Trophoblast cell (in vitro differentiated cells and primary cell): Measurements from ENCODE around the gene SEMA6A.

Source experiments
- DNase-seq, 2 donors: peaks; one replicate each; pipeline ENCODE4 v3.0.0-alpha.2; 2016
- H2AFZ ChIP-seq: 2 replicates; pipeline ENCODE4 v1.6.1; 2013; ENCODE audit warnings: low read length, moderate library complexity, mild to moderate bottlenecking; ENCODE audit not compliant: insufficient read depth, poor library complexity
- H2AK5ac ChIP-seq: 2 replicates; pipeline ENCODE4 v1.6.1; 2013; ENCODE audit warnings: mild to moderate bottlenecking, low read length
- H2BK120ac ChIP-seq: 2 replicates; pipeline ENCODE4 v1.6.1; 2013; ENCODE audit warnings: low read length, mild to moderate bottlenecking, moderate library complexity; ENCODE audit not compliant: insufficient read depth, poor library complexity
- H2BK12ac ChIP-seq: 2 replicates; pipeline ENCODE4 v1.6.1; 2013; ENCODE audit warnings: mild to moderate bottlenecking, low read length, moderate library complexity
- H2BK5ac ChIP-seq: 2 replicates; pipeline ENCODE4 v1.6.1; 2013; ENCODE audit warnings: low read length, low read depth, moderate library complexity, mild to moderate bottlenecking; ENCODE audit not compliant: poor library complexity
- H3K14ac ChIP-seq: 2 replicates; pipeline ENCODE4 v1.6.1; 2013; ENCODE audit warnings: mild to moderate bottlenecking, low read length
- H3K18ac ChIP-seq: 2 replicates; pipeline ENCODE4 v1.6.1; 2013; ENCODE audit warnings: mild to moderate bottlenecking, low read length
- H3K23ac ChIP-seq: 2 replicates; pipeline ENCODE4 v1.6.1; 2013; ENCODE audit warnings: low read length
- H3K27ac ChIP-seq: 2 replicates; pipeline ENCODE4 v1.5.1; 2013; ENCODE audit warnings: low read depth, mild to moderate bottlenecking, inconsistent platforms, low read length, moderate library complexity
- H3K27me3 ChIP-seq: 2 replicates; pipeline ENCODE4 v1.6.1; 2013; ENCODE audit warnings: inconsistent platforms, mild to moderate bottlenecking, low read length, moderate library complexity; ENCODE audit not compliant: insufficient read depth
- H3K36me3 ChIP-seq, 2 experiments: 1 replicate in 1 of 2; 2 replicates in 1 of 2; pipeline ENCODE4 v1.6.1; 2013; ENCODE audit warnings: low read length in 2 of 2, mild to moderate bottlenecking in 2 of 2, moderate library complexity in 1 of 2; ENCODE audit not compliant: insufficient read depth in 2 of 2, control insufficient read depth in 1 of 2
- H3K4ac ChIP-seq: 2 replicates; pipeline ENCODE4 v1.6.1; 2013; ENCODE audit warnings: low read depth, mild to moderate bottlenecking, low read length, moderate library complexity
- H3K4me1 ChIP-seq, 2 experiments: 1 replicate in 1 of 2; 2 replicates in 1 of 2; pipeline ENCODE4 v1.6.1; 2013; ENCODE audit warnings: low read length in 2 of 2, mild to moderate bottlenecking in 2 of 2, moderate library complexity in 1 of 2; ENCODE audit not compliant: insufficient read depth in 2 of 2, control insufficient read depth in 1 of 2
- H3K4me2 ChIP-seq: 2 replicates; pipeline ENCODE4 v1.6.1; 2013; ENCODE audit warnings: inconsistent platforms, mild to moderate bottlenecking, low read length, moderate library complexity
- H3K4me3 ChIP-seq: 2 replicates; pipeline ENCODE4 v1.5.1; 2013; ENCODE audit warnings: mild to moderate bottlenecking, low read depth, low read length, inconsistent platforms
- H3K79me1 ChIP-seq: one replicate; pipeline ENCODE4 v1.6.1; 2013; ENCODE audit warnings: low read length
- H3K79me2 ChIP-seq: 2 replicates; pipeline ENCODE4 v1.6.1; 2013; ENCODE audit warnings: low read length, mild to moderate bottlenecking; ENCODE audit not compliant: control insufficient read depth, insufficient read depth, poor library complexity
- H3K9ac ChIP-seq: 2 replicates; pipeline ENCODE4 v1.6.1; 2013; ENCODE audit warnings: mild to moderate bottlenecking, low read length
- H3K9me3 ChIP-seq: 2 replicates; pipeline ENCODE4 v1.6.1; 2013; ENCODE audit warnings: low read depth, mild to moderate bottlenecking, control low read depth, inconsistent platforms, low read length; ENCODE audit not compliant: insufficient read depth
- H4K12ac ChIP-seq: 2 replicates; pipeline ENCODE4 v1.6.1; 2013; ENCODE audit warnings: low read depth, mild to moderate bottlenecking, low read length, moderate library complexity
- H4K8ac ChIP-seq: 2 replicates; pipeline ENCODE4 v1.6.1; 2013; ENCODE audit warnings: low read depth, mild to moderate bottlenecking, low read length, moderate library complexity
- H4K91ac ChIP-seq: one replicate; pipeline ENCODE4 v1.6.1; 2013; ENCODE audit warnings: low read depth, mild to moderate bottlenecking, low read length, moderate library complexity
- WGBS: extraction: QIAGEN DNeasy Blood & Tissue Kit; methylation state at CpG from one replicate; pipeline ENCODE4 v1.1.7; 2013; ENCODE audit warnings: missing lambda C conversion rate; ENCODE audit not compliant: insufficient read length, insufficient coverage; ENCODE audit errors: extremely low coverage; 5-methylcytosine and 5-hydroxymethylcytosine counted together

Gene SEMA6A

DNA sequence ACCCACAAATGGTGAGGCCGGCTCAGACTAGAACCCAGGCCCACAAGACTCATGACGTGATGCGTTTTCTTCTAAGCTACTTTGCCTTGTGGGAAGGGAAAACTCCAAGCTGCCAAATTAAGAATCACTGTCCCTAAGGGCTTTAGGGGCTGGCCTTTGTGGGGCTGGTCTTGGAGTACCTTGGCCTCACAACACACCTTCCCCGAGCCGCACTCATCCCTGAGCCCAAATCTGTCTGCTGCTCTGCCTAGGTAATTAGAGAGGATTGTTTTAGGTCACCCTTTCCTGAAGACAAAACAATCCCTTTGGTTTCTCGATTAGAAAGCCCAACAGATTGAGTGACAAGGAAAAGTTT lies 137.3 kb downstream of the SEMA6A start:
- H3K9me3 ChIP-seq = no peaks in the 10 kb centered on the region
- no peaks in the 10 kb centered on the region for H3K79me1 ChIP-seq
- no peak overlapping the region for H4K8ac ChIP-seq
- no peak overlapping the region for H3K4me2 ChIP-seq
- no peak overlapping the region for H3K23ac ChIP-seq
- no peaks in the 10 kb centered on the region for H3K27me3 ChIP-seq
- H2BK120ac ChIP-seq = no peak overlapping the region
- no peak overlapping the region for H2AK5ac ChIP-seq
- no peak overlapping the region for H3K9ac ChIP-seq
- no peak overlapping the region for H3K14ac ChIP-seq
- no peak overlapping the region for H4K12ac ChIP-seq
- H3K4me1 ChIP-seq = no peaks in the 10 kb centered on the region
- no peak overlapping the region for H2AFZ ChIP-seq
- no peaks in the 10 kb centered on the region for H3K36me3 ChIP-seq
- no peak overlapping the region for H3K27ac ChIP-seq
- H3K79me2 ChIP-seq = no peaks in the 10 kb centered on the region
- no peak for DNase-seq
- H2BK12ac ChIP-seq = no peak overlapping the region
- no peak overlapping the region for H3K4ac ChIP-seq
- no peak overlapping the region for H4K91ac ChIP-seq
- no CpG with 5 or more reads among the region's 6 CpGs for WGBS
- H2BK5ac ChIP-seq = no peak overlapping the region
- no peak overlapping the region for H3K18ac ChIP-seq
- H3K4me3 ChIP-seq = no peak overlapping the region

DNA sequence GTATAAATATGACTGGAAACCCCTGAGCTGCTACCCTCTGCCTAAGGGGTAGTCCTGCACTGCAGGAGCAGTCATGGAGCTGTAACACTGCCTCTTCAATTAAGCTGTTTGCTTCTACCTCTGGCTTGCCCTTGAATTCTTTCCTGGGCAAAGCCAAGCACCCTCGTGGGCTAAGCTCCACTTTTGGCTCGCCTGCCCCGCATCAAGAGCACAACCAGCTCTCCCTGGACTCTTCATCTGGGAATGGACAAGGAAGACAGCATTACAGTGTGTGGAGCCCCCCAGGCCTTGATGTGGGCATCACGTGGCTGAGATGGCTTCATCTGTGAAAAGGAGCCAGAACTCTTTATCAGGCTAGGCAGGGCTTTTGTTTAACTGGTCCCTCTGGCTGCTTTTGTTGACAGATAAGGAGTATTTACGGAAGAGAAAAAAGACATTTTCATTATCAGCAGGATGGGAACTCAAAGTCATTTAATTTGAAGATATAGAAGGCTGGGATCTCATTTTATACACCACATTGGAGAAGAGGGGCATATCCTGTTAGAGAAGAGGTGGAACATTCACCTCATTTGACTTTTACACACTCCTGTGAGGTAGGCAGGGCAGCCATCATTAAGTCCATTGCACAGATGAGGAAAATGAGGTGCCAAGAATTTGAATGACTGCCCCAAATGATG lies 137.8 kb downstream of the SEMA6A start:
- Histone ChIP-seq H3K27ac (no peak overlapping the region), H2BK5ac (no peak overlapping the region), H3K4me3 (no peak overlapping the region), H2BK12ac (no peak overlapping the region), H3K18ac (no peak overlapping the region), H2BK120ac (no peak overlapping the region), H3K4me1 (no peaks in the 10 kb centered on the region), H2AFZ (no peak overlapping the region), H3K14ac (no peak overlapping the region), H4K12ac (no peak overlapping the region), H2AK5ac (no peak overlapping the region), H3K79me2 (no peaks in the 10 kb centered on the region), H3K9ac (no peak overlapping the region), H3K4ac (no peak overlapping the region), H3K27me3 (no peaks in the 10 kb centered on the region), H3K36me3 (no peaks in the 10 kb centered on the region), H4K8ac (no peak overlapping the region), H3K23ac (no peak overlapping the region), H4K91ac (no peak overlapping the region), H3K9me3 (no peaks in the 10 kb centered on the region), H3K79me1 (no peaks in the 10 kb centered on the region), H3K4me2 (no peak overlapping the region)
- WGBS = no CpG with 5 or more reads among the region's 5 CpGs
- no peak for DNase-seq

DNA sequence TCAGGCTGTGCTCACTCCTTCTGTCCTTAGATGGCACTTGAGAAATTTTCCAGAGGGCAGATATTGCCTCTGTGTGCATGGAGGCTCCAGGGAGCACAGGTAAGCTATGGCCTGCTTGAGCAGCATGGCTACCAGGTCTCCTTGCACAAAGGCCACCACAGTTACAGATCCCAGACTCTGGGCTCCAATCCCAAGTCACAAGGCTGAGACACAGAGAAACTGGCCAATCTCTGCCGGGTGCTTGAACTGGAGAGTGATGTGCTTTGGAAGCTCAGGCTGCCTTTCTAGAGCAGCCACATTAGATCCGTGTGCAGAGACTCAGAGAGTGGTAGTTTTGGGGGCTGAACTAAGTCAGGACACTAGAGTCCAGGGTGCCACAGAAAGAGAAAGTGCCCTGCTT lies 145.7 kb downstream of the SEMA6A start:
- no peaks in the 10 kb centered on the region for H3K27me3 ChIP-seq
- H3K36me3 ChIP-seq = no peaks in the 10 kb centered on the region
- H4K12ac ChIP-seq = no peak overlapping the region
- H3K79me2 ChIP-seq = no peaks in the 10 kb centered on the region
- H2BK120ac ChIP-seq = no peak overlapping the region
- H2BK5ac ChIP-seq = no peak overlapping the region
- no peak overlapping the region for H2AFZ ChIP-seq
- H3K4me2 ChIP-seq = no peak overlapping the region
- H3K18ac ChIP-seq = no peak overlapping the region
- no peak overlapping the region for H3K4me3 ChIP-seq
- no peak overlapping the region for H3K4ac ChIP-seq
- no peaks in the 10 kb centered on the region for H3K79me1 ChIP-seq
- DNase-seq = no peak
- H3K27ac ChIP-seq = no peak overlapping the region
- H2AK5ac ChIP-seq = no peak overlapping the region
- no CpG with 5 or more reads among the region's 2 CpGs for WGBS
- H3K9ac ChIP-seq = no peak overlapping the region
- H4K91ac ChIP-seq = no peak overlapping the region
- no peaks in the 10 kb centered on the region for H3K4me1 ChIP-seq
- no peak overlapping the region for H2BK12ac ChIP-seq
- no peak overlapping the region for H3K14ac ChIP-seq
- no peaks in the 10 kb centered on the region for H3K9me3 ChIP-seq
- no peak overlapping the region for H3K23ac ChIP-seq
- no peak overlapping the region for H4K8ac ChIP-seq

DNA sequence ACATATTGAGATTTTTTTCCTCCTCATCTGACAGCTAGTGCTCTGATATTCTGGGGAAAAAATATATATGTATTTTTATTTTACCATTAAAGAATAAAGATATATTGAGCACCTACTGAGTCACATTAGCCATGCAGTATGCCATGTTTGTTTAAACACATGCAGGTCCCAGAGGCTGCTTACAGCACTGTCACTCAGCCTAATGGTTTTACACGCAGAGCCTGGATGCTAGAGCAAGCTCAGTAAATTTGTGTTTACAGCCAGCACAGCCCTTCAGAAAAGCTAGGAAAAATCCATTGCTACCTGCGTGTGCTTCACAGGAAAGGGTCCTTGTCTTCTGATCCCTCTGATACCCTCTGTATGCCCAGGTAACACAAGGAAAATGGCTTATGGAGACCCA lies 146.2 kb downstream of the SEMA6A start:
- Histone ChIP-seq H3K4me1 (no peaks in the 10 kb centered on the region), H2AK5ac (no peak overlapping the region), H3K23ac (no peak overlapping the region), H2AFZ (no peak overlapping the region), H3K36me3 (no peaks in the 10 kb centered on the region), H2BK5ac (no peak overlapping the region), H3K27ac (no peak overlapping the region), H4K12ac (no peak overlapping the region), H3K79me1 (no peaks in the 10 kb centered on the region), H3K4me2 (no peak overlapping the region), H3K18ac (no peak overlapping the region), H4K8ac (no peak overlapping the region), H3K4ac (no peak overlapping the region), H3K79me2 (no peaks in the 10 kb centered on the region), H3K9ac (no peak overlapping the region), H2BK12ac (no peak overlapping the region), H3K9me3 (no peaks in the 10 kb centered on the region), H2BK120ac (no peak overlapping the region), H3K14ac (no peak overlapping the region), H3K27me3 (no peaks in the 10 kb centered on the region), H4K91ac (no peak overlapping the region), H3K4me3 (no peak overlapping the region)
- no peak for DNase-seq
- WGBS = no CpG with 5 or more reads among the region's 2 CpGs
